Astrocyte (in vitro differentiated cells and primary cell): ENCODE data around the gene SMC3. TPM values are rescaled to one million over a fixed set of nuclear protein-coding genes. Genes with fewer than 3 reads are reported as not detected.

Experiments
- DNase-seq: peaks from one replicate; pipeline ENCODE4 v3.0.0-alpha.2; 2010; ENCODE audit warnings: low read depth
- FAIRE-seq: peaks from 2 replicates; lab custom pipeline; 2011; peaks lifted over from hg19 to GRCh38; lab: Jason Lieb, UNC
- H2AFZ ChIP-seq: 2 replicates; pipeline ENCODE4 v1.6.0; 2012; ENCODE audit warnings: low read depth, low read length, inconsistent platforms
- H3K27ac ChIP-seq: 2 replicates; pipeline ENCODE4 v1.5.1; 2011; ENCODE audit warnings: low read depth, low read length, inconsistent platforms
- H3K27me3 ChIP-seq: 2 replicates; pipeline ENCODE4 v1.6.0; 2011; ENCODE audit warnings: low read length, inconsistent platforms; ENCODE audit not compliant: insufficient read depth
- H3K36me3 ChIP-seq: 2 replicates; pipeline ENCODE4 v1.5.1; 2011; ENCODE audit warnings: low read length, inconsistent platforms; ENCODE audit not compliant: insufficient read depth
- H3K4me1 ChIP-seq: 2 replicates; pipeline ENCODE4 v1.5.1; 2011; ENCODE audit warnings: low read length, inconsistent platforms; ENCODE audit not compliant: insufficient read depth
- H3K4me2 ChIP-seq: 2 replicates; pipeline ENCODE4 v1.6.0; 2012; ENCODE audit warnings: low read length, inconsistent platforms
- H3K4me3 ChIP-seq: 2 replicates; pipeline ENCODE4 v1.5.1; 2011; ENCODE audit warnings: low read depth, mild to moderate bottlenecking, low read length, inconsistent platforms; ENCODE audit not compliant: insufficient read depth
- H3K79me2 ChIP-seq: 2 replicates; pipeline ENCODE4 v1.6.0; 2012; ENCODE audit warnings: mild to moderate bottlenecking, low read length, inconsistent platforms; ENCODE audit not compliant: insufficient read depth
- H3K9ac ChIP-seq: 2 replicates; pipeline ENCODE4 v1.6.0; 2012; ENCODE audit warnings: mild to moderate bottlenecking, low read length, inconsistent platforms
- H3K9me3 ChIP-seq: 2 replicates; pipeline ENCODE4 v1.5.1; 2012; ENCODE audit warnings: low read depth, mild to moderate bottlenecking, low read length, inconsistent platforms; ENCODE audit not compliant: insufficient read depth
- H4K20me1 ChIP-seq: 2 replicates; pipeline ENCODE4 v1.6.0; 2012; ENCODE audit warnings: low read length, inconsistent platforms; ENCODE audit not compliant: insufficient read depth
- H3K27ac Mint-ChIP-seq: one replicate; pipeline ENCODE4 v1.8.0; 2021; ENCODE audit warnings: mild to moderate bottlenecking, mixed read lengths; ENCODE audit not compliant: unreplicated experiment
- H3K27me3 Mint-ChIP-seq: one replicate; pipeline ENCODE4 v1.8.0; 2021; ENCODE audit warnings: low read depth, mixed read lengths; ENCODE audit not compliant: unreplicated experiment
- H3K36me3 Mint-ChIP-seq: one replicate; pipeline ENCODE4 v1.8.0; 2021; ENCODE audit warnings: low read depth, mixed read lengths; ENCODE audit not compliant: unreplicated experiment
- H3K4me1 Mint-ChIP-seq: one replicate; pipeline ENCODE4 v1.8.0; 2021; ENCODE audit warnings: low read depth, mixed read lengths; ENCODE audit not compliant: unreplicated experiment
- H3K4me3 Mint-ChIP-seq: one replicate; pipeline ENCODE4 v1.8.0; 2021; ENCODE audit warnings: mild to moderate bottlenecking, moderate library complexity, mixed read lengths; ENCODE audit not compliant: unreplicated experiment
- H3K9me3 Mint-ChIP-seq: one replicate; pipeline ENCODE4 v1.8.0; 2021; ENCODE audit warnings: mild to moderate bottlenecking, mixed read lengths; ENCODE audit not compliant: unreplicated experiment
- CTCF ChIP-seq: IDR thresholded peaks from 2 replicates; pipeline ENCODE4 v1.5.1; 2011; ENCODE audit warnings: low read depth, mild to moderate bottlenecking, inconsistent platforms, low read length, moderate library complexity; ENCODE audit not compliant: insufficient read depth
- EZH2 ChIP-seq: IDR thresholded peaks from 2 replicates; pipeline ENCODE4 v1.6.1; 2012; ENCODE audit warnings: mild to moderate bottlenecking, low read length, inconsistent platforms; ENCODE audit not compliant: insufficient read depth
- total RNA-seq: library from RNA; stranded (reverse); gene quantifications from 2 replicates; pipeline ENCODE4 v1.2.1, GENCODE V29; 2021

SMC3 gene
- total RNA-seq, 1 donor from 2014 or later: 27.2 TPM

- Mint-ChIP-seq H3K36me3 (no peaks in the 10 kb centered on the region), H3K4me1 (peaks cover 23% of the 10 kb centered on the region), H3K27me3 (no peaks in the 10 kb centered on the region), H3K4me3 (no peak overlapping the region), H3K9me3 (no peaks in the 10 kb centered on the region), H3K27ac (peak overlapping the region; percentile 34)
- H3K36me3 ChIP-seq: no peaks in the 10 kb centered on the region
- no peaks in the 10 kb centered on the region for H3K9me3 ChIP-seq
- no peak for FAIRE-seq
- peaks cover 5% of the 10 kb centered on the region for H3K27me3 ChIP-seq
- no peak overlapping the region for H3K27ac ChIP-seq
- H3K79me2 ChIP-seq: no peaks in the 10 kb centered on the region
- no peaks in the 10 kb centered on the region for H4K20me1 ChIP-seq
- no peak overlapping the region for H3K4me3 ChIP-seq
- peak; percentile 36 for DNase-seq
- no peaks in the 10 kb centered on the region for H3K4me1 ChIP-seq
- H3K9ac ChIP-seq: no peak overlapping the region
- H2AFZ ChIP-seq: no peak overlapping the region
- H3K4me2 ChIP-seq: no peak overlapping the region
- no peak for TF ChIP-seq EZH2
- no peak for TF ChIP-seq CTCF
These were observed 21.4 kb upstream of the SMC3 start for GRCh38 chr10:110546077-110546476.

- H3K36me3 Mint-ChIP-seq: no peaks in the 10 kb centered on the region
- FAIRE-seq: no peak
- Histone ChIP-seq H2AFZ (no peak overlapping the region), H4K20me1 (no peaks in the 10 kb centered on the region), H3K9me3 (no peaks in the 10 kb centered on the region), H3K9ac (no peak overlapping the region), H3K4me3 (no peak overlapping the region), H3K27me3 (peaks cover 5% of the 10 kb centered on the region), H3K27ac (no peak overlapping the region), H3K4me2 (peak overlapping the region; percentile 13), H3K36me3 (no peaks in the 10 kb centered on the region), H3K79me2 (no peaks in the 10 kb centered on the region), H3K4me1 (no peaks in the 10 kb centered on the region)
- H3K4me1 Mint-ChIP-seq: peaks cover 23% of the 10 kb centered on the region
- DNase-seq: no peak
- H3K4me3 Mint-ChIP-seq: no peak overlapping the region
- no peaks in the 10 kb centered on the region for H3K9me3 Mint-ChIP-seq
- TF ChIP-seq EZH2 (no peak), CTCF (no peak)
- no peak overlapping the region for H3K27ac Mint-ChIP-seq
- H3K27me3 Mint-ChIP-seq: no peaks in the 10 kb centered on the region
These were observed 20.9 kb upstream of the SMC3 start for GRCh38 chr10:110546499-110547110.

- H3K36me3 ChIP-seq: no peaks in the 10 kb centered on the region
- peaks cover 23% of the 10 kb centered on the region for H3K4me1 Mint-ChIP-seq
- H3K4me2 ChIP-seq: peak overlapping the region; percentile 13
- peak; percentile 45 for DNase-seq
- H3K79me2 ChIP-seq: no peaks in the 10 kb centered on the region
- H3K4me3 ChIP-seq: no peak overlapping the region
- peak; percentile 88 for FAIRE-seq
- H3K9ac ChIP-seq: no peak overlapping the region
- peak; percentile 94 for TF ChIP-seq CTCF
- TF ChIP-seq EZH2: no peak
- no peaks in the 10 kb centered on the region for H3K27me3 Mint-ChIP-seq
- H3K27ac ChIP-seq: no peak overlapping the region
- peaks cover 5% of the 10 kb centered on the region for H3K27me3 ChIP-seq
- H3K9me3 ChIP-seq: no peaks in the 10 kb centered on the region
- no peak overlapping the region for H3K27ac Mint-ChIP-seq
- H3K4me1 ChIP-seq: no peaks in the 10 kb centered on the region
- H2AFZ ChIP-seq: no peak overlapping the region
- H3K9me3 Mint-ChIP-seq: no peaks in the 10 kb centered on the region
- H4K20me1 ChIP-seq: no peaks in the 10 kb centered on the region
- no peaks in the 10 kb centered on the region for H3K36me3 Mint-ChIP-seq
- H3K4me3 Mint-ChIP-seq: no peak overlapping the region
These were observed 20.2 kb upstream of the SMC3 start for GRCh38 chr10:110547139-110547761.
